Measurements from ENCODE around the gene ENPP6.
"Not testable (repeated sequence)": the region's sequence is repeated elsewhere in the genome, so short reads cannot be mapped to it uniquely, and the experiment has no call there.

The ENPP6 gene

DNA sequence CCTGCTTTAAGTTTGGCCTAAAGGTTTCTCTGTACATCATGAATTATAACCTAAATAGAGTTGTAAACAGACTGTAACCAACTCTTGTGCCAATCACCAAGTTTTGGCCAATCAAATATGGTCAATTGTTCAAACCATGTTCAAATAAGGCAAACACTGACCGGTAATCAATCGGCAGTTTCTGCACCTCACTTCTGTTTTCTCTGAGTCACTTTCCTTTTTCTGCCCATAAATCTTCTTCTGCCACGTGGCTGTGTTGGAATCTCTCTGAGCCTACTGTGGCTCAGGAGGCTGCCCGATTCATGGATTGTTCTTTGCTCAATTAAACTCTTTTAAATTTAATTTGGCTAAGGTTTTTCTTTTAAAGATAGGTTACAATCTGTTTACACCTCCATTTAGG, 16.5 kb upstream of the ENPP6 start:
- H3K9ac ChIP-seq (ENCODE audit: low read depth, low read length), result no peak overlapping the region
- no peak overlapping the region for H3K4me3 ChIP-seq (ENCODE audit: low read length)
- H3K9me3 ChIP-seq (ENCODE audit: insufficient read depth, low read depth, low read length), result no peaks in the 10 kb centered on the region
- 91% methylated on average over 4 of the region's 4 CpGs for WGBS
- H3K27me3 ChIP-seq (ENCODE audit: insufficient read depth, low read length), result no peaks in the 10 kb centered on the region
- H3K4me1 ChIP-seq (ENCODE audit: insufficient read depth, low read length), result no peaks in the 10 kb centered on the region
- no peak overlapping the region for H3K27ac ChIP-seq (ENCODE audit: low read depth, low read length)
- no peaks in the 10 kb centered on the region for H3K36me3 ChIP-seq (ENCODE audit: insufficient read depth, low read length)

DNA sequence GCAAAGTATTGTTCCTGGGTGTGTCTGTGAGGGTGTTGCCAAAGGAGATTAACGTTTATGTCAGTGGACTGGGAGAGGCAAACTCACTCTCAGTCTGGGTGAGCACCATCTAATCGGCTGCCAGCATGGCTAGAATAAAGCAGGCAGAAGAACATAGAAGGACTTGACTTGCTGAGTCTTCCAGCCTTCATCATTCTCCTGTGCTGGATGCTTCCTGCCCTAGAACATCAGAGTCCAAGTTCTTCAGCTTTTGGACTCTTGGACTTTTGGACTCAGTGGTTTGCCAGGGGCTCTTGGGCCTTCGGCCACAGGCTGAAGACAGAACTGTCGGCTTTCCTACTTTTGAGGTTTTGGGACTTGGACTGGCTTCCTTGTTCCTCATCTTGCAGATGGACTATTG, 15.3 kb upstream of the ENPP6 start:
- Histone ChIP-seq H3K4me1 (ENCODE audit: insufficient read depth, low read length) (no peaks in the 10 kb centered on the region), H3K27me3 (ENCODE audit: insufficient read depth, low read length) (no peaks in the 10 kb centered on the region), H3K9ac (ENCODE audit: low read depth, low read length) (no peak overlapping the region), H3K27ac (ENCODE audit: low read depth, low read length) (no peak overlapping the region), H3K36me3 (ENCODE audit: insufficient read depth, low read length) (no peaks in the 10 kb centered on the region), H3K9me3 (ENCODE audit: insufficient read depth, low read depth, low read length) (no peaks in the 10 kb centered on the region), H3K4me3 (ENCODE audit: low read length) (no peak overlapping the region)
- WGBS, result 90% methylated on average over 4 of the region's 4 CpGs

DNA sequence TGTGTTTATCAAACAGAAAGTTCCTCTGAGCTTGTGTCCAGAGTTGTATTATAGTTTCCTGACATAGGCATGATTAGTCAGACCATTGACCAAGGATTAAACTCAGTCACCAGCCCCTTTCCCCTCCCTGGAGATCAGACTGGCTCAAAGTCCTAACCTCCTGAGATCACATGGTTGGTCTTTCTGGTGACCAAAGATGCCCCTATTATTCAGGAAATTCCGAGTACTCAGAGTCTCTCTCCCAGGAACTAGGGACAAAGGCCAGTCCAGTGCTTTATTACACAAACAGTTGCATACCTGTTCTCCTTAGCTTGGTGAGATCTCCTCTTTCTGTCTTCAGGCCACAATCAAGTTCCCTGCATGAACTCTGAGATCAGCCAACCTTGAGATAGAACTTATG, 14.5 kb upstream of the ENPP6 start:
- H3K4me3 ChIP-seq (ENCODE audit: low read length), result no peak overlapping the region
- 87% methylated on average over 1 of the region's 1 CpG for WGBS
- H3K27me3 ChIP-seq (ENCODE audit: insufficient read depth, low read length), result no peaks in the 10 kb centered on the region
- H3K27ac ChIP-seq (ENCODE audit: low read depth, low read length), result no peak overlapping the region
- H3K9ac ChIP-seq (ENCODE audit: low read depth, low read length), result no peak overlapping the region
- H3K9me3 ChIP-seq (ENCODE audit: insufficient read depth, low read depth, low read length), result no peaks in the 10 kb centered on the region
- H3K36me3 ChIP-seq (ENCODE audit: insufficient read depth, low read length), result no peaks in the 10 kb centered on the region
- H3K4me1 ChIP-seq (ENCODE audit: insufficient read depth, low read length), result no peaks in the 10 kb centered on the region

- Histone ChIP-seq H3K4me1 (ENCODE audit: insufficient read depth, low read length) (no peaks in the 10 kb centered on the region), H3K9ac (ENCODE audit: low read depth, low read length) (no peak overlapping the region), H3K4me3 (ENCODE audit: low read length) (no peak overlapping the region), H3K36me3 (ENCODE audit: insufficient read depth, low read length) (no peaks in the 10 kb centered on the region), H3K27ac (ENCODE audit: low read depth, low read length) (no peak overlapping the region), H3K27me3 (ENCODE audit: insufficient read depth, low read length) (no peaks in the 10 kb centered on the region), H3K9me3 (ENCODE audit: insufficient read depth, low read depth, low read length) (no peaks in the 10 kb centered on the region)
- WGBS, result 98% methylated on average over 2 of the region's 2 CpGs
Measured at GRCh38 chr4:184231573-184231972, 13.9 kb upstream of the ENPP6 start.

DNA sequence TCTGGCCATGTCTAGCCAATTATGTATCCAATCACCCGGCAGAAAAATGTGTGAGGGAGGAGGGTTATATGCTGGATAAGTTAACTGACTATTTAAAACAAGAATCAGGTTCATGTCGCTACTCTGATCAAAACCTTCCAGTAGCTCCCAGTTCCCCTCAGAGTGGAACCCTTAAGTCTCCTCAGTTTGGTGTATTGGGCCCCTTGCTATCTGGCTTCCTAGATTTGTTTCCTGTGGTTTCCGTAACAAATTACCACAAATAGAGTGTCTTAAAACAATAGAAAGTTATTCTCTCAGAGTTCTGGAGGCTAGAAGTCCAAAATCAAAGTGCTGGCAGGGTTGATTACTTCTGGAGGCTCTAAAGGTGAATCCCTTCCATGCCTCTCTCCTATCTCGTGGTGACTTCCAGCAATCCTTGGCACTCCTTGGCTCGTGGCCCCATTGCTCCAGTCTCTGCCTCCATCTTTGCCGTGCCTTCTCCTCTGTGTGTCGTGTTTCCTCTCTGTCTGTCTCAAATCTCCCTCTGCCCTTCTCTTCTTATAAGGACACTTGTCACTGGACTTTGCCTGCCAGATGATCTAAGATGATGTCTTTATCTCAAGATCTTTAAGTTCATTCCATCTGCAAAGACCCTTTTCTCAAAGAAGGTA, 10.5 kb upstream of the ENPP6 start:
- Histone ChIP-seq H3K4me1 (ENCODE audit: insufficient read depth, low read length) (no peaks in the 10 kb centered on the region), H3K4me3 (ENCODE audit: low read length) (no peak overlapping the region), H3K9ac (ENCODE audit: low read depth, low read length) (no peak overlapping the region), H3K27me3 (ENCODE audit: insufficient read depth, low read length) (no peaks in the 10 kb centered on the region), H3K9me3 (ENCODE audit: insufficient read depth, low read depth, low read length) (no peaks in the 10 kb centered on the region), H3K27ac (ENCODE audit: low read depth, low read length) (no peak overlapping the region), H3K36me3 (ENCODE audit: insufficient read depth, low read length) (no peaks in the 10 kb centered on the region)
- WGBS, result 95% methylated on average over 7 of the region's 7 CpGs

DNA sequence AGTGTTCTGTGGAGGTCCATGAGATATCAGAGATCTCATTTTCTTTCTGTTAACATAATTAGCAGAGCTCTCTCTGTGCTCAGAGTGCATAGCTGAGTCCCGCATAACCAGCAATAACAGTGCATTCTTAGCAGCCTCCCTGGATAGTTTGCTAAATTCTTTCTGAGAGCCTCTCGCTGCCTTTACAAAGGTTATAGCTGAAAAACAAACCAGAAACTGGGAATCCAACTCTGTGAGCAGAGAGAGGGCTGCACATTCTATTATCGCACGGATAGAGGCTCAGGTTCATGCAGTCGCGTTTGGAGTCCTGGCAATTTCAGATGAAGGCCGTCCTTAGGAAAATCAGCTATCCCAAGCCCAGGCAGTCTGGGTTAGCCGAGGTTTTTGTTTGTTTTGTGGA, 1.2 kb downstream of the ENPP6 start:
- Histone ChIP-seq H3K27me3 (ENCODE audit: insufficient read depth, low read length) (no peaks in the 10 kb centered on the region), H3K9ac (ENCODE audit: low read depth, low read length) (no peak overlapping the region), H3K4me3 (ENCODE audit: low read length) (no peak overlapping the region), H3K4me1 (ENCODE audit: insufficient read depth, low read length) (no peaks in the 10 kb centered on the region), H3K36me3 (ENCODE audit: insufficient read depth, low read length) (no peaks in the 10 kb centered on the region), H3K9me3 (ENCODE audit: insufficient read depth, low read depth, low read length) (no peaks in the 10 kb centered on the region), H3K27ac (ENCODE audit: low read depth, low read length) (no peak overlapping the region)
- 83% methylated on average over 8 of the region's 8 CpGs for WGBS

- Histone ChIP-seq H3K27ac (ENCODE audit: low read depth, low read length) (no peak overlapping the region), H3K36me3 (ENCODE audit: insufficient read depth, low read length) (no peaks in the 10 kb centered on the region), H3K4me1 (ENCODE audit: insufficient read depth, low read length) (no peaks in the 10 kb centered on the region), H3K9ac (ENCODE audit: low read depth, low read length) (no peak overlapping the region), H3K4me3 (ENCODE audit: low read length) (no peak overlapping the region), H3K27me3 (ENCODE audit: insufficient read depth, low read length) (no peaks in the 10 kb centered on the region), H3K9me3 (ENCODE audit: insufficient read depth, low read depth, low read length) (no peaks in the 10 kb centered on the region)
- WGBS, result 83% methylated on average over 10 of the region's 10 CpGs
Measured at GRCh38 chr4:184215709-184216328, 1.9 kb downstream of the ENPP6 start.

GRCh38 chr4:184214931-184215330, 2.7 kb downstream of the ENPP6 start:
- 90% methylated on average over 5 of the region's 5 CpGs for WGBS
- no peaks in the 10 kb centered on the region for H3K4me1 ChIP-seq (ENCODE audit: insufficient read depth, low read length)
- H3K27ac ChIP-seq (ENCODE audit: low read depth, low read length), result no peak overlapping the region
- H3K27me3 ChIP-seq (ENCODE audit: insufficient read depth, low read length), result no peaks in the 10 kb centered on the region
- no peaks in the 10 kb centered on the region for H3K36me3 ChIP-seq (ENCODE audit: insufficient read depth, low read length)
- no peak overlapping the region for H3K9ac ChIP-seq (ENCODE audit: low read depth, low read length)
- H3K9me3 ChIP-seq (ENCODE audit: insufficient read depth, low read depth, low read length), result no peaks in the 10 kb centered on the region
- no peak overlapping the region for H3K4me3 ChIP-seq (ENCODE audit: low read length)

DNA sequence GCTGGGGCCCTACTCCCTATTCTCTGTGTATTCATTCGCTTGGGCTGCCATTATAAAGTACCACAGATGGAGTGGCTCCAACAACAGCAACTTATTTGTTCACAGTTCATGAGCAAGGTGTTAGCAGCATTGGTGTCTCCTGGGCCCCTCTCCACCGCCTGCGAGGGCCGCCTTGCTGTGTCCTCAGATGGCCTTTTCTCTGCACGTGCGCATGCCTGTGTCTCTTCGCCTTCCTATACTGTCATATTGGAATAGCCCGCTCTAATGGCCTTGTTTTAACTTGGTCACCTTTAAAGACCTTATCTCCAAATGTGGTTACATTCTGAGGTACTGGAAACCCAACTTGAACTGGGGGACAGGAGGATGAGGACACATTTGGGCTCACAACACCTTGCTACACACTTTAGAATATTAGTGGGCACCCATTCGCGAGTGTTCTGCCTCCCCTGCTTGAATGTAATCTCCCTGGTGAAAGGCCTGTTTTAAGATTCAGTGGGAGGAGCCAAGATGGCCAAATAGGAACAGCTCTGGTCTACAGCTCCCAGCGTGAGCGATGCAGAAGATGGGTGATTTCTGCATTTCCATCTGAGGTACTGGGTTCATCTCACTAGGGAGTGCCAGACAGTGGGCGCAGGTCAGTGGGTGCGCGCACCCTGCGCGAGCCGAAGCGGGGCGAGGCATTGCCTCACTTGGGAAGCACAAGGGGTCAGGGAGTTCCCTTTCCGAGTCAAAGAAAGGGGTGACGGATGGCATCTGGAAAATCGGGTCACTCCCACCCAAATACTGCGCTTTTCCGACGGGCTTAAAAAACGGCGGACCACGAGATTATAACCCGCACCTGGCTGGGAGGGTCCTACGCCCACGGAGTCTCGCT, 9.7 kb downstream of the ENPP6 start:
- H3K27me3 ChIP-seq (ENCODE audit: insufficient read depth, low read length); H3K4me3 ChIP-seq (ENCODE audit: low read length); H3K36me3 ChIP-seq (ENCODE audit: insufficient read depth, low read length); H3K9me3 ChIP-seq (ENCODE audit: insufficient read depth, low read depth, low read length); H3K4me1 ChIP-seq (ENCODE audit: insufficient read depth, low read length); H3K27ac ChIP-seq (ENCODE audit: low read depth, low read length); H3K9ac ChIP-seq (ENCODE audit: low read depth, low read length): not testable (repeated sequence)
- 78% methylated on average over 23 of the region's 33 CpGs for WGBS

- H3K9me3 ChIP-seq (ENCODE audit: insufficient read depth, low read depth, low read length), result no peaks in the 10 kb centered on the region
- H3K36me3 ChIP-seq (ENCODE audit: insufficient read depth, low read length), result no peaks in the 10 kb centered on the region
- H3K27me3 ChIP-seq (ENCODE audit: insufficient read depth, low read length), result no peaks in the 10 kb centered on the region
- WGBS, result 95% methylated on average over 14 of the region's 14 CpGs
- no peak overlapping the region for H3K4me3 ChIP-seq (ENCODE audit: low read length)
- H3K9ac ChIP-seq (ENCODE audit: low read depth, low read length), result no peak overlapping the region
- no peak overlapping the region for H3K27ac ChIP-seq (ENCODE audit: low read depth, low read length)
- H3K4me1 ChIP-seq (ENCODE audit: insufficient read depth, low read length), result 0 out of 2 replicates have a peak, but pooled peaks cover 8% of the 10 kb centered on the region
Measured at GRCh38 chr4:184205243-184205642, 12.4 kb downstream of the ENPP6 start.

DNA sequence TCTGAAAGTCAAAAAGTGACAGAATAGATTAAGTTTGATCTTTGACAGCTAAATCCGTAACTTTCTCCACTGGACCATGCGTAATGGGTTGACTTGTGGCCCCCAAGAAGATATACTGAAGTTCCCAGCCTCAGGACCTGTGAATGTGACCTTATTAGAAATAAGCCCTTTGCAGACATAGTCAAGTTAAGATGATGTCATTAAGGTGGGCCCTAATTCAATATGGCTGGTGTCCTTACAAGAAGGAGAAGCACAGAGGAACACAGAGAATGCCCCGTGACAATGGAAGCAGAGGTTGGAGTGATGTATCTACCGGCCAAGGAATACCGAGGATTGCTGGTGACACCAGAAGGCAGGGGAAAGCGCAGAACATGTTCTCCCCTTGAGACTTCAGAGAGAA, 14.4 kb downstream of the ENPP6 start:
- Histone ChIP-seq H3K9me3 (ENCODE audit: insufficient read depth, low read depth, low read length) (no peaks in the 10 kb centered on the region), H3K4me1 (ENCODE audit: insufficient read depth, low read length) (0 out of 2 replicates have a peak, but pooled peaks cover 8% of the 10 kb centered on the region), H3K4me3 (ENCODE audit: low read length) (no peak overlapping the region), H3K36me3 (ENCODE audit: insufficient read depth, low read length) (no peaks in the 10 kb centered on the region), H3K27ac (ENCODE audit: low read depth, low read length) (no peak overlapping the region), H3K9ac (ENCODE audit: low read depth, low read length) (no peak overlapping the region), H3K27me3 (ENCODE audit: insufficient read depth, low read length) (no peaks in the 10 kb centered on the region)
- 96% methylated on average over 6 of the region's 6 CpGs for WGBS
